ENCODE data around the gene UTF1. TPM values are rescaled to one million over a fixed set of nuclear protein-coding genes. Genes with fewer than 3 reads are reported as not detected.

The UTF1 gene
- not detected in 2 replicates for total RNA-seq

GRCh38 chr10:133230044-133230361 is at the start of gene UTF1:
TSS of gene UTF1 (plus strand) at chr10:133230217. CDS start at chr10:133230289, 72 bp downstream.

GRCh38 chr10:133237588-133238465 is 7.8 kb downstream of the UTF1 start, which contains the start of gene VENTX:
TSS of gene VENTX (plus strand) at chr10:133237855. CDS start at chr10:133237915, 60 bp downstream.

GRCh38 chr10:133276435-133277201 is 46.6 kb downstream of the UTF1 start, which contains the start of gene ADAM8:
TSS of gene ADAM8 (minus strand) at chr10:133276868. CDS start at chr10:133276817, 51 bp downstream.

Other genes with a start within 250 kb of the UTF1 start
- not detected in 2 replicates for gene ADGRA1, start 142.3 kb upstream of the UTF1 start, total RNA-seq
- not detected in 2 replicates for gene KNDC1, start 70.0 kb upstream of the UTF1 start, total RNA-seq
- not detected in 2 replicates for gene VENTX, start 7.6 kb downstream of the UTF1 start, total RNA-seq
- gene ADAM8, start 46.7 kb downstream of the UTF1 start, total RNA-seq, result 115 and 143 TPM in 2 replicates
- 53.7 and 67.2 TPM in 2 replicates for gene TUBGCP2, start 78.7 kb downstream of the UTF1 start, total RNA-seq
- gene ZNF511, start 78.7 kb downstream of the UTF1 start, total RNA-seq, result 28.1 and 38.3 TPM in 2 replicates
- gene CALY, start 106.7 kb downstream of the UTF1 start, total RNA-seq, result not detected in 2 replicates
- gene PRAP1, start 117.2 kb downstream of the UTF1 start, total RNA-seq, result not detected in 2 replicates
- 17.5 and 28.8 TPM in 2 replicates for gene FUOM, start 127.8 kb downstream of the UTF1 start, total RNA-seq
- 89.7 and 125 TPM in 2 replicates for gene ECHS1, start 143.1 kb downstream of the UTF1 start, total RNA-seq
- 2.5 and 6.9 TPM in 2 replicates for gene PAOX, start 149.0 kb downstream of the UTF1 start, total RNA-seq
- gene MTG1, start 163.9 kb downstream of the UTF1 start, total RNA-seq, result 14.3 and 20.4 TPM in 2 replicates
- gene SPRN, start 194.4 kb downstream of the UTF1 start, total RNA-seq, result 0.16 TPM in 1 of 2 replicates, not detected in the other
- 0.30 and 0.31 TPM in 2 replicates for gene SCART1, start 223.7 kb downstream of the UTF1 start, total RNA-seq